HL-60 (cell line): ENCODE data around the gene CAMTA1.

ENCODE experiments used
- DNase-seq, 2 experiments: peaks; one replicate each; pipeline ENCODE4 v3.0.0-alpha.2; 2010 to 2020; ENCODE audit warnings: low read depth in 1 of 2, low spot score in 1 of 2
- H3K27ac ChIP-seq: fragments of 250-450 bp; sonication (Bioruptor Pico); replicated peaks from 2 replicates; pipeline ENCODE4 v1.5.1; 2020; ENCODE audit warnings: mild to moderate bottlenecking, moderate library complexity
- H3K27me3 ChIP-seq: fragments of 250-450 bp; sonication (Bioruptor Pico); 2 replicates; pipeline ENCODE4 v1.5.1; 2021; ENCODE audit warnings: mild to moderate bottlenecking, moderate library complexity; ENCODE audit not compliant: insufficient read depth, poor library complexity, severe bottlenecking
- H3K4me3 ChIP-seq: replicated peaks from 2 replicates; pipeline ENCODE4 v1.5.1; 2011; ENCODE audit warnings: mild to moderate bottlenecking, control low read depth, low read length; ENCODE audit not compliant: insufficient read depth
- CTCF ChIP-seq: IDR thresholded peaks from one replicate; pipeline ENCODE4 v1.5.1; 2011; ENCODE audit warnings: low read length, control low read depth, inconsistent platforms; ENCODE audit not compliant: insufficient read depth
- GABPA ChIP-seq: IDR thresholded peaks from 2 replicates; pipeline ENCODE4 v1.6.1; 2012; ENCODE audit warnings: low read depth
- POLR2AphosphoS5 ChIP-seq: IDR thresholded peaks from 2 replicates; pipeline ENCODE4 v1.6.1; 2012; ENCODE audit warnings: low read depth
- REST ChIP-seq: IDR thresholded peaks from 2 replicates; pipeline ENCODE4 v1.6.1; 2012; ENCODE audit warnings: low read depth; ENCODE audit not compliant: insufficient replicate concordance
- SPI1 ChIP-seq: IDR thresholded peaks from 2 replicates; pipeline ENCODE4 v1.6.1; 2012; ENCODE audit warnings: low read depth, mild to moderate bottlenecking, borderline replicate concordance

Gene CAMTA1

DNA sequence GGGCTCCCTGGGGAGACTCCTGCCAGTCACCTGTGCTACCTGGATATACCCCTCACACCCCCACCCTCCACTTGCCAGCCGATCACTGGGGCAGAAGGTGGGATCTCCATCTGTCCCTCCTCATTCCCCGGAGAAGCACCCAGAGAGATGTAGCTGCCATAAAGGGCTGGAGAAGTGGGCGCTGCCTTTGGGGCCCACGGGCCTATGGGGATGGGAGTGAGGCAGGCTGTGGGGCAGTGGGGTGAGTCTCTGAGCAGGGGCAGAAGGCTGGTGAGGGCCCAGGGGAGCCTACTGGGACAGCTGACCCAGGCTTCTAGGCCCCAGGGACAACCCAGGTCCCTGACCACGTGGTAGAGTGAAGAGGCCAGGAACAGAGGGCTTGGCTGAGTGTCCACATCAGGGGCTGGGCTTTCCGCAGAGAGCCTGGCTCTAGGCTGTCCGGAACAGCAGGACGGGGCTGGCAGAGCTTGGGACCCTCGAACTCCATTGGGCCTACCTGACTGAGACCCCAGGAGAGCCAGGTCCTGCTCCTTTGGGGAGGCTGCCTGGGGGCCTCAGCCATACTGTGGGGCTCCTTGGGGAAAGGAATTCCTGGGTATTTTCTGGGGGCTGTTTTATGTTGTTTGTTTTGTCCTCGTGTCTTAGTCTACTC, 780.0 kb downstream of the CAMTA1 start:
- TF ChIP-seq GABPA, result no peak
- TF ChIP-seq REST, result no peak
- TF ChIP-seq POLR2AphosphoS5, result no peak
- no peak for TF ChIP-seq SPI1
- no peak for TF ChIP-seq CTCF
- Histone ChIP-seq H3K27me3 (no peaks in the 10 kb centered on the region), H3K27ac (no peak overlapping the region), H3K4me3 (no peak overlapping the region)
- DNase-seq, result no peak

DNA sequence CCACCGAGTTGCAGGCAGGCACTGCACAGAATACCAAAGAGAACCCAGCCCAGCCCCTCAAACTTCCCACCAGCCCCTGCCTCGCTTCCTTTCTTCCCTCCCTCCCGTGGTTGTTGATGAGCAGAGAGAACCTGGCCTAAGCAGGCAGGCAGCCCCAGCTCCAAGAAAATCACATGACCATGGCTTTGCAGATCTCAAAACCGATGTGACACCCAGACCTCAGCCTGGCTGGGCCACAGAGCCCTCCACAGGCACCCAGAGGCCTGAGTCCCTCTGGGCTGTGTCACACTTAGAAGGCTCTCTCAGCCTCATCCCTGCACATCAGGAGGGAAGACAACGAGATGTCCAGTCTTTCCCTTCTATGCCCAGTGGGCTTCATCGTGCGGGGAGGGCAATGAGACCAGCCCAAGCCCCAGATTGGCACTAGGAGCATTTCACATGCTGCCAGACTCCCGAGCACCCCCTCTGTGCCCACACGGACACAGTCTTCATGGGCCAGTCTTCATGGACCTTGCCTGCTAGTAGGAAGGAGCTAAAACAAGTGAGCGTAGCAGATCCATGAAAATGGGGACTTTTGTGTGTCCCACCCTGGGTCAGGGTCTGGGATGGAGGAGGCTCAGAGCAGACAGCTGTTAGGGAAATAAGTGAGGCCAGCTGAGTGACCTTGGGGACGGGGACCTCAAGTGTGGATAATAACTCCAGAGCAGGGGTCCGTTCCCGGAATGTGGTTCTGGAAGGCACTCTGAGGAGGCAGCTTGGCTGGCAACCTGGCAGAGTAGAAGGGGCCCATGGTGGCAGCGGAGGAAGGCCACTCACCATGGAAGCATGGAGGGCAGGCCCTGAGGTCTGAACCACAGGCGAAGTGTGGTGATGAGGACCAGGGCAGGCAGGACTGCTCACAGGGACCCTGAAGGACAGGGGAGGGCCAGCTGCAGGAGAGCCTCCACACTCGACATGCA, 781.4 kb downstream of the CAMTA1 start:
- Histone ChIP-seq H3K4me3 (no peak overlapping the region), H3K27ac (no peak overlapping the region), H3K27me3 (no peaks in the 10 kb centered on the region)
- TF ChIP-seq SPI1 (no peak), POLR2AphosphoS5 (no peak), GABPA (no peak), CTCF (no peak), REST (no peak)
- DNase-seq, result no peak

GRCh38 chr1:7567376-7567775, 782.1 kb downstream of the CAMTA1 start:
- Histone ChIP-seq H3K27me3 (peaks cover 2% of the 10 kb centered on the region), H3K4me3 (no peak overlapping the region), H3K27ac (no peak overlapping the region)
- DNase-seq, result no peak
- TF ChIP-seq GABPA (no peak), REST (no peak), POLR2AphosphoS5 (no peak), SPI1 (no peak), CTCF (no peak)
